Left lobe of liver (tissue), 2 donors: Measurements from ENCODE around the gene MACROD2. TPM values are rescaled to one million over a fixed set of nuclear protein-coding genes. Genes with fewer than 3 reads are reported as not detected.
"Not testable (repeated sequence)": the region's sequence is repeated elsewhere in the genome, so short reads cannot be mapped to it uniquely, and the experiment has no call there.

Experiments used
- ATAC-seq: fragments of 200-7000 bp; cut with Tn5 transposase; one replicate; pipeline ENCODE4 v1.9.1; 2020; ENCODE audit warnings: mild to moderate bottlenecking, moderate library complexity
- DNase-seq: peaks from one replicate; pipeline ENCODE4 v3.0.0-alpha.2; 2020; ENCODE audit warnings: low spot score
- total RNA-seq: library from RNA; stranded (reverse); gene quantifications from one replicate; pipeline ENCODE4 v1.2.1, GENCODE V29; 2021
- donor health status: DM: no; HTN: no; CAD: no; lungs with moderate emphysema.
- donor health status: DM: no; HTN: yes; CAD: no.

The MACROD2 gene
- total RNA-seq, 1 donor from 2014 or later = 3.7 TPM

DNA sequence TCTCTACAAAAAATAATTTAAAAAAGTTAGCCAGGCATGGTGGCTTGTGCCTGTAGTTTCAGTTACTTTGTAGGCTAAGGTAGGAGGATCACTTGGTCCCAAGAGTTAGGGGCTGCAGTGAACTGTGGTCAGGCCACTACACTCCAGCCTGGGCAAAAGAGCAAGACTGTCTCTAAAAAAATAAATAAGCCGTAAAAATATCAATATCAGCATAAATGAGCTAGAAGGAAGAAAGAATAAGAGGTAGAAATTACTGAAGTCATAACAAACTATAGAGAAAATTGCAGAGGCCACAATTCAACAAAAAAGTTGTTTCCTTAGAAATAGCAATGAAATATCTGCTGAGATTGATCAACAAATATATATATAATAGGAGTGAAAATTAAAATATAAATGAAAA is 1169.4 kb downstream of the MACROD2 start:
- DNase-seq (no peak), ATAC-seq (no peak)

DNA sequence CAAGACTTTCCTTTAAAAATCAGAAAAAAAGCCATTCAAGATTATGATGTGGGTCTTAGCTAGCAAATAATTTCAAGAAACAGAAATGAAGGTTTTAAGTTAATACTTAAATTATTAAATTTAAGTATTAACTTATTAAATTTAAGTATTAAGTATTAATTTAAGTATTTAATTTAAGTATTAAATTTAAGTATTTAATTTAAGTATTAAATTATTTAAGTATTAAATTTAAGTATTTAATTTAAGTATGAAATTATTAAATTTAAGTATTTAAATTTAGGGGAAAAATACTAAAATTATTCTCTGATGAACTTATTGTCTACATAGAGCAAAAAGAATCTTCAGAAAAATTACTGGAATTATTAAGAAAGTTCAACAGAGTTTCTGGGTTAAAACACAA is 1171.4 kb downstream of the MACROD2 start:
- no peak for ATAC-seq
- no peak for DNase-seq

DNA sequence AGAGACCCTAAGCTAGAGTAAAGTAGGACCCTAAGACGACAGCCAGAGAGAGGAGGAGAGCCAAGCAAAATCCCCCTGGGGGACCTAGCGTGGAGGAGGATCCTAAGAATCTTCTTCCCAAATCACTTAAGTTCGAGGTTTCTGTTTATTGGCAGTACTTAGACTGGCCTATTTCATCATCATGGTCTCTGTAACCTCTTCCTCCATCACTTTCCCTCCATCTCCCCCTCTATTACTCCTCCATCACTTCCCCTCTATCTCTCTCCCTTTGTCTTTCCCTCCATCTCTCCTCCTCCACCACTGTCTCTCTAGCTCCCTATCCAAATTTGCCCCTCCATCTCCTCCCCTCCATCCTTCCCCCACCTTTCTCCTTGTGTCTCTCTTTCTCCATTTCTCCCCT is 1175.7 kb downstream of the MACROD2 start:
- DNase-seq (no peak), ATAC-seq (no peak)

- no peak for ATAC-seq
- no peak for DNase-seq
Observed at GRCh38 chr20:15176929-15177328, 1181.6 kb downstream of the MACROD2 start.

DNA sequence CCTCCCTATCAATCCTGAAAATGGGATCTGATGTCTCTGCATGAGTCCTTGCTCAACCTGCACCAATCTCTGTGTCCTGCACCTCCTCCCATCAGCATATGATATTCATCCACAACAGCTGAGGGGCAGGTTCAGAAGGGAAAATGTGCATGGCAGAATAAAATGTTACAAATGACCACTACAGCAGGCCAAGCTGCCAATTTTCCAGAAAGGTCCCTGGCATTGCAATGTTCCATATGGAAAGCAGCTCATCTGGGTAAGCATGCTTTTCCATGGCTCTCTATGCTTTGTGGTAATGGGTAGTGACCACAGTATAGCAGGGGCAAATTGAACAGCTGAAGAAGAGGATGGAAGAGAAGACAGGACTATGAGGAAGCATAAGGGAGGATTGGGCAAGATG is 1183.3 kb downstream of the MACROD2 start:
- DNase-seq (no peak), ATAC-seq (no peak)

GRCh38 chr20:15179381-15179780 is 1184.1 kb downstream of the MACROD2 start:
- ATAC-seq (no peak), DNase-seq (no peak)

GRCh38 chr20:15179781-15180180 is 1184.5 kb downstream of the MACROD2 start:
- ATAC-seq = no peak
- DNase-seq = no peak

DNA sequence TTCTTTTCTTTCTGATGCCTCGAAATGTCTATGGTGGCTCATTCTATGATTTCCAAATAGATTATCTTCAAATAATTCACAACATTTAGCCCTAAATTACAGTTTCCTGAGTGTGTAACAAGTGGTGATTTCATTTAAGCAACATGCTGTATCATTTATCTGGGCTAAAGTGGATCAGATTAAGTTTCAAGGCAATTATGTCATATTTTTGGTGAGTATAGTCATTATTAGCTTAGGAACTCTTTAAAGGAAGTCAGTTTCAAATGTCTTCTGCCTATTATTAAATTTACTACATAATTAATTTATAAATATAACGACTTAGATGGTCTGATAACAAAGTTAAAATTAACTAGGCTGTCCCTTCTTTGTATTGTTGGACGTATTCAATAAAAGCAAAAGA is 1190.0 kb downstream of the MACROD2 start:
- ATAC-seq (no peak), DNase-seq (no peak)

GRCh38 chr20:15185913-15186312 is 1190.6 kb downstream of the MACROD2 start:
- no peak for DNase-seq

GRCh38 chr20:15187612-15188011 is 1192.3 kb downstream of the MACROD2 start:
- DNase-seq = no peak
- no peak for ATAC-seq

More at GRCh38 chr20:15185913-15186312, 1190.6 kb downstream of the MACROD2 start:
- no peak for ATAC-seq

GRCh38 chr20:15188415-15188814 is 1193.1 kb downstream of the MACROD2 start:
- DNase-seq = no peak
- no peak for ATAC-seq

DNA sequence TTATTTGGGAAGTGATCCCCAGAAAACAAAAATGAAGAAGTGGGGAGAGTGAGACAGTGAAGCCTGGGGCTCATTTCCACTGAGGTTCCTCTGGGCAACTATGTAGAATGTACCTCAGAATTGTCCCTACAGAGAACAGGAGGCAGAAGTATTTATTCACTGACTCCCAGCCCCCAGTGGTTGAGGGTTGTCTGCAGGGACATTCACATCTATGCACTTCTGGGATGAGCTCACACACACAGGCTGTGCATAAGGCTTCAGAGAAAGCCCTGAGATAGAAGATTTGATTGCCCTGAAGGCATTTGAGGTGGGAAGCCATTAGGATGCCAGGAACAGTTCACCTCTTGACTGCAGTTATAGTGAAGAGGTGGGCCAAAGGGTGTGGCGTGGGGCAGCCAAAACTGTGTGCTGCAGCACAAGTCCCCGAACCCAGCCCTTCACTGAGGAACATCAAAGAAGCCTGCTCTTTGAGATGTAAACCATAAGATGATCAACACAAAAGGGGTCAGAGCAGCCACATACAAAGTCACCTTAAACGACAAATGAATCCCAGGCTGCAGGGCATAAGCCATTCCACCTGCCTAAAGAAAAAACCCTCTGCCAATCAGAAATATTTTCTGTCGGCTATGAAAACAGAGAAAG is 1195.9 kb downstream of the MACROD2 start:
- ATAC-seq (no peak), DNase-seq (no peak)

DNA sequence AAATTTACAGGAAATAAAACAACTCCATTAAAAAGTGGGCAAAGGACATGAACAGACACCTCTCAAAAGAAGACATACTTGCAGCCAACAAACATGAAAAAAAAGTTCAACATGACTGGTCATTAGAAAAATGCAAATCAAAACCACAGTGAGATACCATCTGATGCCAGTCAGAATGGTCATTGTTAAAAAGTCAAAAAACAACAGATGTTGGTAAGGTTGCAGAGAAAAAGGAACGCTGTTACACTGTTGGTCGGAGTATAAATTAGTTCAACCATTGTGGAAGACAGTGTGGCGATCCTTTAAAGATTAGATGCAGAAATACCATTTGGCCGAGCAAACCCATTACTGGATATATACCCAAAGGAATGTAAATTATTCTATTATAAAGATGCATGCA is 1200.1 kb downstream of the MACROD2 start:
- no peak for ATAC-seq
- no peak for DNase-seq

GRCh38 chr20:15196547-15197255 is 1201.4 kb downstream of the MACROD2 start:
- ATAC-seq = no peak
- no peak for DNase-seq

- DNase-seq, ATAC-seq: not testable (repeated sequence)
Observed at GRCh38 chr20:15198017-15198416, 1202.7 kb downstream of the MACROD2 start.

DNA sequence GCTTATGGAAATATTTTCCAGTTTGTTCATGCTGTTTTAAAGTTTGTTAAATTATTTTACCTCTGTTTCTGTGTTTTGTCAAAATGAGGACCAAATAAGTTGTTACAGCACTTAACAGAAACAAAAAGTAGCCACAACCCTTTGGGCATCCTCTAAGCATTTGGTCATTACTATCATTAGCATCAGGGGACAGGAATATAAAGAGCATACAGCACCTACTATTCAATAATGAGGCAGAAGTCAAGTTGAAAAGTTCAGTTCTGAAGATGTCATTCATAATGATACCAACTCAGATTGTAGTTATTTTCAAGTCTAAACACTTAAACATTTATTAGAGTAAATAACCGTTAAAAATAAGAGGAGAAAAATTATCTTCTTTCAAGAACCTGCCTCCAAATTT is 1204.4 kb downstream of the MACROD2 start:
- DNase-seq = no peak
- ATAC-seq = no peak

- no peak for ATAC-seq
- no peak for DNase-seq
Observed at GRCh38 chr20:15200147-15200565, 1204.8 kb downstream of the MACROD2 start.

- ATAC-seq = no peak
Observed at GRCh38 chr20:15201602-15202001, 1206.3 kb downstream of the MACROD2 start.

DNA sequence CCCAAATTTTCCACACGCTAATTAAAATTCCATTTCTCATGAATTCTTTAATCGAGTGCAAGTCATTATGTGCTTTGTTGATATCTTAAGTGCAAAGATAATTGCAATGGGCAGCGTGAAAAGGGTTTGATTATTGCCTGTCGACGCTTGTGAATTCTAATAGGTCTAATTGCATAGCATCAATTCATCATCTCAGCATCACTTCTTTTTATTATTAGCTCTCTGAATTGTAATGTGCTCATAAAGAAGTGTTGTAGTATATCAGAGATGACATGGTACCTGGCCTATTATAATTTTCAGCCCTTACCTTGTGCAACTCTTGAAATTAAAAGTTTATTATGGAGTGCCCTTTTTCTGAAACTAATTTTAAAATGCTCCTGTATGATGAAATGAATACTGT is 1208.9 kb downstream of the MACROD2 start:
- DNase-seq (no peak), ATAC-seq (no peak)

More at GRCh38 chr20:15201602-15202001, 1206.3 kb downstream of the MACROD2 start:
- no peak for DNase-seq

DNA sequence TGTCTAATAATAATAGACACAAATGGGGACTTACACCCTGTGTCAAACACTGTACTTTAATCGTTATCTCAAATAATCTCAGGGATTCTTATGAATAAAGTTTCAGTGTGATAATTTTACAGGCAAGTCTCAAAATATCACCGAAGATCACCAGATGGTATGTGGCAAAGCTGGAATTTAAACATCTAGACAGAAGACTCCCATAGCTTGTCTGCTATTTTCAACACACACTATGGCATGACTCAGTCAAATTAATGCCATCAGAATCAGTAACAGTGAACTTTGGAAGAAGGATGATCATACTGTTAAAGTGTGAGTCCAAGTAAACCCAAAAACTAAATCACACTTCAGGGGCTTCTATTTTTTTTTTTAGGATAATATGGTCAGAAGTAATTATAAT is 1209.7 kb downstream of the MACROD2 start:
- no peak for ATAC-seq
- no peak for DNase-seq

- ATAC-seq (no peak), DNase-seq (no peak)
Observed at GRCh38 chr20:15205719-15206118, 1210.4 kb downstream of the MACROD2 start.

DNA sequence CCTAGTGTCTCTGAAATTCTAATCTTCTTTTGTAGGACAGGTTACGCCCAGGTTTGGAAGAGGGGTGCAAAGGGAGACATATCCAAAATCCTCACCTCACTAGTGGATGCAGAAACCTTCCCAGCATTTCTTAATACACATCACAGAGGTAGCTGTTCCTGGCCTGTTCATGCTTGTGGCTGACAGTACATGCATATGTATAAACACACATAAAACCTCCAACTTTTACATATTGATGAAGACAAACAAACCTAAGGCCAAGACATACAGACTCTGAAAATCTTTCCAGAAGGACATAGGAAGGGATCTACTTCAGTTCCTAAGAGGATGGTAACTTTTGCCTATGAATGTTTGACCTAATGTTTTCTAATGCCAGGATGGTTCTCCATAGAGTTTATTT is 1214.2 kb downstream of the MACROD2 start:
- DNase-seq (no peak), ATAC-seq (no peak)

- DNase-seq = no peak
- ATAC-seq = no peak
Observed at GRCh38 chr20:15214051-15214450, 1218.7 kb downstream of the MACROD2 start.
